ENCODE data around the gene SIRT5.

The SIRT5 gene

GRCh38 chr6:13553646-13554045, 20.8 kb upstream of the SIRT5 start:
- DNase-seq (ENCODE audit: low spot score), result no peak

GRCh38 chr6:13554929-13555333, 19.5 kb upstream of the SIRT5 start:
- peak; percentile 37 for DNase-seq (ENCODE audit: low spot score)

- DNase-seq (ENCODE audit: low spot score), result no peak
Measured at GRCh38 chr6:13557841-13558240, 16.6 kb upstream of the SIRT5 start.

- DNase-seq (ENCODE audit: low spot score), result no peak
Measured at GRCh38 chr6:13558718-13559117, 15.7 kb upstream of the SIRT5 start.

- DNase-seq (ENCODE audit: low spot score), result no peak
Measured at GRCh38 chr6:13559251-13559650, 15.2 kb upstream of the SIRT5 start.

GRCh38 chr6:13559968-13560650, 14.3 kb upstream of the SIRT5 start:
- no peak for DNase-seq (ENCODE audit: low spot score)

GRCh38 chr6:13560651-13561044, 13.8 kb upstream of the SIRT5 start:
- DNase-seq (ENCODE audit: low spot score), result no peak

- no peak for DNase-seq (ENCODE audit: low spot score)
Measured at GRCh38 chr6:13561624-13562267, 12.7 kb upstream of the SIRT5 start.

GRCh38 chr6:13563009-13563408, 11.4 kb upstream of the SIRT5 start:
- no peak for DNase-seq (ENCODE audit: low spot score)

- DNase-seq (ENCODE audit: low spot score), result no peak
Measured at GRCh38 chr6:13565921-13566320, 8.5 kb upstream of the SIRT5 start.

- DNase-seq (ENCODE audit: low spot score), result no peak
Measured at GRCh38 chr6:13566500-13566899, 7.9 kb upstream of the SIRT5 start.

GRCh38 chr6:13568970-13569369, 5.4 kb upstream of the SIRT5 start:
- no peak for DNase-seq (ENCODE audit: low spot score)

GRCh38 chr6:13572240-13572639, 2.2 kb upstream of the SIRT5 start:
- DNase-seq (ENCODE audit: low spot score), result no peak

GRCh38 chr6:13572951-13573654, 1.3 kb upstream of the SIRT5 start:
- no peak for DNase-seq (ENCODE audit: low spot score)

- peak; percentile 48 for DNase-seq (ENCODE audit: low spot score)
Measured at GRCh38 chr6:13573669-13574110, 711 bp upstream of the SIRT5 start.

- peak; percentile 93 for DNase-seq (ENCODE audit: low spot score)
Measured at GRCh38 chr6:13574149-13574570, 241 bp upstream of the SIRT5 start.

- no peak for DNase-seq (ENCODE audit: low spot score)
Measured at GRCh38 chr6:13575377-13575775, 975 bp downstream of the SIRT5 start.

- no peak for DNase-seq (ENCODE audit: low spot score)
Measured at GRCh38 chr6:13576017-13576416, 1.6 kb downstream of the SIRT5 start.

- no peak for DNase-seq (ENCODE audit: low spot score)
Measured at GRCh38 chr6:13577926-13578325, 3.5 kb downstream of the SIRT5 start.

- DNase-seq (ENCODE audit: low spot score), result no peak
Measured at GRCh38 chr6:13579911-13580310, 5.5 kb downstream of the SIRT5 start.

- DNase-seq (ENCODE audit: low spot score), result no peak
Measured at GRCh38 chr6:13581700-13582229, 7.4 kb downstream of the SIRT5 start.

GRCh38 chr6:13586603-13587542, 12.5 kb downstream of the SIRT5 start:
- DNase-seq (ENCODE audit: low spot score), result no peak
